ENCODE results near the gene TMEM30B. TPM values are rescaled to one million over a fixed set of nuclear protein-coding genes. Genes with fewer than 3 reads are reported as not detected.
"Not testable (repeated sequence)": the region's sequence is repeated elsewhere in the genome, so short reads cannot be mapped to it uniquely, and the experiment has no call there.

Gene TMEM30B
- polyA plus RNA-seq, 4 donors = 5.0 to 13.9 (median 13.1) TPM

DNA sequence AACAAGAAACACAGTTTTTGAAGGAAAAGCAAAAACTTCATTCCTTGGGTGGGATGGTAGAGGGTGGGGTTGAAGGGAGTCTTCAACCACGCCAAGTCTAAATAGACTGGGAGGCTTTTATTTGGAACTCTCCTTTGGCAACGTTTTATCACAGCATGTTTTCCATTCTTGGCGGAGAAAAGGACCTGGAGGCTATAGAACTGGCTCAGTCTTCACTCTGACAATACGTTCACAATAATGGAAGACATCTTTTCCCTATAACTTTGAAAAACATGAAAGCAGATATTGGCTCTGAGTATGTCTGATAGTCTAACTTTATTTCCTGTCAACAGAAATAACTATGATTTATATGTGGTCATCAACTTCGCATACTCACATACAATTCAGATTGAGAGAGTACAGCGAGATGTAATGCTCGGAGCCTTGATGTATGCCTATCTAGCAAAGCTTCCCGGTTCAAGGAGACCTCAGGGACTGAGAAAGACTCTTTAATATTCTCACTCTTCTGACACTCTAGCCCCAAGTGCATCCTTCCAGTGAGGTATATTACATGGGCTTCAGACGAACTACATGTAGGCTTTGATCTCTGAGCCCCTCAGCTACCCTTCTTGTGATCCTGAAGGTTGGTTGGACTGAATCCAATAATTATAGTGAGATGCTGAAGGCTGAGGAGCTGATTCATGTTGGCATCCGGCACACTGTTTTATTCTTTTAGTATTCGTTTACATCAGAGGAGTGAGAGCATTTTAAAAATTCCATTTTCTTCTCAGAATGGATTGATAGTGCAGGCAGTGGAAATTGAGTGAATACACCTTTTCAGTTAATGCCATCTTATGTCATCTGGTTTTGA lies 14.0 kb downstream of the TMEM30B start:
- DNase-seq (ENCODE audit: low read depth in 4 of 4, low spot score in 3 of 4) = no peak

DNA sequence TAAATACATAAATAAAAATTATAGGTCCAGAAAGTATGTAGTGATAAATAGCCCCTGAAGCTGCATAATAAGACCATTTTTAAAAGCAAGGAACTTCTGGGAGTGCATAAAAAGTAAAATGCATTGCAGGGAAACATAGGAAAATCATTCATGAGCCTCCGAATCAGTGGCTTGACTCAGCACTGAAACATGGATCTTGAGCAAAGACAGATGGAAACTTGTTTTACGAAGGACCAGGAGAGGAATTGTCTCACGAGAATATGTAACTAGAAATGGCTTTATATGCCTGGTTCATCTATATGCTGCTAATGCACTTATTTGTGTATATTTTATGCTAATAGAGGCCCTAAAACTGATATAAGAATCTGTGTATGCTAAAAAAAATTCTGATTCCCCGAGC lies 14.7 kb downstream of the TMEM30B start:
- DNase-seq (ENCODE audit: low read depth in 4 of 4, low spot score in 3 of 4) = no peak

DNA sequence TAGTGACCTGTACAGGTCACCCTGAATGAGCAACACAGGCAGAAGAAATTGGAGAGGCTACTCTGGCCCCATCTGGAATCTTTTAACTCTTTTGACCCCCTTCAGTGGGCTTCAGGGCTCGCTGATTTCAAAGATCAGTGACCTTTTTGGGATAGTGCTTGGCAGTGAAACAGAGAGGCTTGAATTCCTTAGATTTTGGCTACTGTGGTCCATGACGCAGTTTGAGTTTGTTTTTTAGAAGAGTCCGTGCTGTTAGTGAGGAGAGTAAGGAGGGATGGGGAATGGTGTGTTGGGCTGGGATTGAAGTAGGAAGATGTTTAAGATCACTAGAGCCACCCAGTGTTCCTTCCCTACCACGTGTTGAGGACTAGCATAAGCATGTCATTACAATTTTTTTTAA lies 16.5 kb downstream of the TMEM30B start:
- DNase-seq (ENCODE audit: low read depth in 4 of 4, low spot score in 3 of 4) = no peak

DNA sequence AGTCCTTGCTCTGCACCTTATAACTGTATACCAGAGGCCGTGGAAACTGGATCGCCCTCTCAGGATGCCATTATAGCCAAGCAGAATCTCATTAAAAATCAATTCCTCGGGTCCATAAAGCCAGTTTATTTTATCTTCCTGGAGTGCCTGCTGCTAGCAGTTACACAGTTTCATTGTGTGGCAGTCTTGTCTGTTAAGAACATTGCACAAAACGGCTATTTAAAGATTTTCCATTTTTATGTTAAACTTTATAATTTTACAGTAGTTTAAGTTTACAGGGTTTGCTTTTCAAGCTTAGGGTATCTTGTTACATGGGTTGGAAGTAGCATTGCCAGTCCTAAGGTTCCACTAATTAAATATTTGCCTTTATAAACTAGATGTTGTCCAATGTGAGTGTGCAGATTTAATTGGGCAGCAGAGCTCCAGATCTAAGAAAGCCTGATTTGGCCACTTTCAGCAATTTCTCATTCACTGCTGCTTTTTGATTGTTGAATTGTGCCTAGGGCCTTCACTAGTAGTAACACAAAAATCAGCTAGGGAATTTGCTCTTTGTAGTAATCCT lies 17.0 kb downstream of the TMEM30B start:
- DNase-seq (ENCODE audit: low read depth in 4 of 4, low spot score in 3 of 4) = no peak

DNA sequence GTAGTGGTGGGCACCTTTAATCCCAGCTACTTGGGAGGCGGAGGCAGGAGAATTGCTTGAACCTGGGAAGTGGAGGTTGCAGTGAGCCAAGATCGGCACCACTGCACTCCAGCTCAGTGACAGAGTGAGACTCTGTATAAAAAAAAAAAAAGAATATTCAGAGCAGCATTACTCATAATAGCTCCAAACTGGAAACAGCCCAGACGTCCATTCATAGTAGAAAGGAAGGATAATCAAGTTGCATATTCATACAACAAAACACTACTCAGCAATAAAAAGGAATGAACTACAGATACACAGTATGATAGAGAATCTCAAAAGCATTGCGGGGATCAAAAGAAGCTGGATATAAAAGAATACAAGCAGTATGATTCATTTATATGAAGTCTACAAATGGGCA lies 19.1 kb downstream of the TMEM30B start:
- no peak for DNase-seq (ENCODE audit: low read depth in 4 of 4, low spot score in 3 of 4)

DNA sequence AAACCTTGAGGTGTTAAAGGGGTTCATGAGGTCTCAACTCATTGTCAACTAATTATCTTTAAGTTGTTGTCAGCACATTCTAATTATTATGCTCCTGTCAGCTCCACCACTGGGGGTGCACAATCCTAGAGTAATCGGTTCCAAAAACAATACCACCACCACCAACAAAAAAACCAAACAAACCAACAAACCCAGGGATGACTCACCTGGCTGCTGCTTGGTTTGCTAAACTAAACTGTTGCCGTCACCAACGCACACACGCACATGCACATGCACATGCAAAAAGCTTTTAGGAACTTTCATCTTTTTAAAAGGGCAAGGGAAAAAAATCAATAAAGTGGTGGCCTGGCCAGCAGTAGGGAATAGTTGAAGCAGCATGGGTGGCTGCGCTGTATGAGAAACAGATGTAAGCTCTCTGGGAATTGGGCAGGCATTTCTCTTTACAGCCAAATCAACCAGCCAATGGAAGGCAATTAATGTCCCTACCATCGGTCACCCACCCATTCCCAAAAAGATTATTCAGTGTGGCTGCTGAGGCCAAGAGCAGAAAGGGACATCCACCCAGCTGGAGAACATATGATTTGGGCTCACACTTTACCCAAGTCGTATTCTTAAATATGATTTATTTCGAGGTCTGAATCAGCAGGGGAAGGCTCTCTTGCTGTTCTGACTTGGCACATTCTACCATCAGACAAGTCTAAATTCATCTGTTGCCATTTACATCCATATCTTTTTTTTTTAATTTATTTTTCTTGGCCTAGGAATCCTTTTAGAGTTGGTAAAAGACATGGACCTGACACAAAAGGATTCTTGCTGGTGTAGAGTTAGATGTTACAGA lies 20.0 kb downstream of the TMEM30B start:
- no peak for DNase-seq (ENCODE audit: low read depth in 4 of 4, low spot score in 3 of 4)

DNA sequence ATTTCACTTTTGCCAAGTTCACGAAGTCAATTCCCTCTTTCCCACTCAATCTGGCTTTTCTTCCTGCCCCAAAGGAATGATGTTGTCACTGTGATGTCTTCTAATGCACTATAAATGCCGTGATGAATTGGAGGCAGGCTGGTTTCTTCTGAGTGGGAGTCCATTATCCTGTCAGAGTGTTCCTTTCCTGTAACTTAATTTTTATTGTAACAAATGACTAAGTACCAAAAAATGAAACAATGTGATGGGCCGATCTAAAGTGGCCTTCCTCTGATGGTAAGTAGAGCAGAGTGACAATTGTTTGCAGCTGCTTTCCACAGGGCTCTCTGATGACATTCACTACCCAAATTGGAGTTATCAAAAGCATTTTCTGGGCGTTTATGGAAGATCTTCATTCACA lies 22.2 kb downstream of the TMEM30B start:
- DNase-seq (ENCODE audit: low read depth in 4 of 4, low spot score in 3 of 4) = no peak

DNA sequence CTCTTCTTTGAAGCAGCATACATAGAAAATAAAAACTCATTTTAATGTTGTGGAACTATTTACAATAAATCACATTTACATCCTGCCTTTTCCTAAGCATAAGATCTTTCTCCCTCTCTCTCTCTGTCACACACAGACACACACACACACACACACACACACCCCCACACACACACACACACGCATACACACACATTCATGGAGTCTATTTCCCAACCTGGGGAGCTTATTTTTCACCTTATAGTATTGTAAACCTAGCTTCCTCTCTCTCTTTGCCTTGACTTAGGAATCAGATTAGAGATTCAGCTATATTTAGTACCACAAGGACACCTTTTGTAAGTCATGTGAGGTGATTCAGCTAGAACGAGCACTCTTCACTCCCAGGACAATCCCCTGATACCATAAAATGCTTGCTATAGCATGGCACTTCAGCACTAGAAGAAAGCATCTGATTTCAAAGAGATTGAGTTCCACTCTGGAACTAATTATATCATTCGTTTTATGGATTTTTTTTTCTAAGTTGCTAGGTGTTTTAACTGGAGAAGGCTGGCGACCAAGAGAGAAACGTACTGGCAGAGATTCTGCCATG lies 23.6 kb downstream of the TMEM30B start:
- DNase-seq (ENCODE audit: low read depth in 4 of 4, low spot score in 3 of 4) = no peak

DNA sequence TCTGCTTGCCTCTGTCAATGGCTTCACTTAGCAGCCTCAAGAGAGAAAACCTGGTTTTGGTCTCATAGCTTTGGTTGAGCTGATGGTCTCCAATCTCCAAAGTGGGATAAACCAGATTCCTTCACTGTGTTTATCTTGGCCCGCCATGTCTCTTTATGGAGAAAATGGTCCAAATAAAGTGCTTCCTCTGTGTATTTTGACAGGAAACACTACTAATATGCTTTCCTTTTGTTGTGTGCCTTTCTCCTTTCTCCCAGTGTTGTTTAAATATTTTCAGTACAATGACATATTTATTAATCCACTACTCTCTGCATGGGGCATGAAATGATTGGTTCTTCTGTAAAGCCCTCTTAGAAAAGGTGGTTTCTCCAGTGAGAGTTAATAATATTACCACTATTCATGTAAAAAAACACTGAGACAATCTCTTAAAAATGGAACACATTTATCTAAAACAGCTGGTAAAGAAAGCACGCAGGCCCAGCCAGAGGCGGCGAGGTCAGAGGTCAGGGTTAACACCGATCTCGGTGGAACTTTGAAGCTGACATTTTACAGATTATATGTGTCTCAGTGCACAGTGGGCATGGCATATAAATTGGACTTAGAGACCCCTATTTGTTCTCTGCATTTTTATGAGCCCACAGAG lies 24.2 kb downstream of the TMEM30B start:
- no peak for DNase-seq (ENCODE audit: low read depth in 4 of 4, low spot score in 3 of 4)

DNA sequence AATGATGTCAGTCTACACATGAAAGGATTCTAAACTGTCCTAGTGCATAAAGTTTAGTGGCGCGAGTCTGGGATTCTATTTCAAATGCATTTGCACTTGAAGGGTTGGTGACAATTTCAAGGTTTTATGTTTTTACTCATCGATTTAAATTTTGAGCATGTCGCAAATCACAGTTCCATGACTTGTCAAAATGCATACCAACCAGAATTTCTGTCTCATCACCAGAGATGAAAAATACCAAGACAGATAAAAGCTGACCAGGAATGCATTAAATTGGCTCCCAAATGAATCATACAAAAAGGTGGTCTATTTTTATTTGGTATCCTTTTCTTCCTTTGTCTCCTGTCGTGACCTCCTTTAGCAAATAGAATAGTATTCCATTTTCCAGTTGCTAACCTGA lies 25.2 kb downstream of the TMEM30B start:
- no peak for DNase-seq (ENCODE audit: low read depth in 4 of 4, low spot score in 3 of 4)

DNA sequence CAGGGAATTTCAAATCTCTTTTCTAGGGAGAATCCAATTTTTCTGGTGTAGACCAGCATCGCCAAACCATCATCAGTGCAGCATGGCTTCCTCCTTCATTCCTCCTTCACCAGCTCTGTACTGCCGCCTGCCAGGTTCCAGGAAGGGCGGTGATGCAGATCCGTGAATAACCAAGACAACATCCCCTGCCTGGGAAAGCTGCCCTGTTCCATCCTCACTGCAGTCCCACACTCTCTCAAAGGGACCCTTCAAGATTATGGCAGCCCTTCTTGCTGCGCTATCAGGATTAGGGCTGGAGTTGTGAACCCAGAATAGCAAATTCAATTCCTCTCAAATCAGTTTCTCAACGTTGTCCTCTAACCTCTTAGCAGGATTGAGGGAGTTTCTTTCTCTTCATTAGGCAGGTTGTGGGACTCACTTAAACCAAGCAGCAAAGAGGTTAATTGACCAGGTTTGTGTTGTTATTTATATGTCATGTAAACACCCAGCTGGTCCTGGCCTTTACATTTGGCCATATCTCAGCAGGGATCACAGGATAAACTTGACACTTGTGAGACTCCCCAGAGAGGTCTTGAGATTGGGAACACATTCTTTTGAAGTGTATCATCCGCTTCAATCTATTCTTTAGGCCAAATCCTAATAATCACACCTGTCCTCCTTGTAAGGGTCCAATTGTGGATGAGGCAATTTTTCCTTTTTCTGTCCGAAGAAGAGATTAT lies 26.2 kb downstream of the TMEM30B start:
- no peak for DNase-seq (ENCODE audit: low read depth in 4 of 4, low spot score in 3 of 4)

DNA sequence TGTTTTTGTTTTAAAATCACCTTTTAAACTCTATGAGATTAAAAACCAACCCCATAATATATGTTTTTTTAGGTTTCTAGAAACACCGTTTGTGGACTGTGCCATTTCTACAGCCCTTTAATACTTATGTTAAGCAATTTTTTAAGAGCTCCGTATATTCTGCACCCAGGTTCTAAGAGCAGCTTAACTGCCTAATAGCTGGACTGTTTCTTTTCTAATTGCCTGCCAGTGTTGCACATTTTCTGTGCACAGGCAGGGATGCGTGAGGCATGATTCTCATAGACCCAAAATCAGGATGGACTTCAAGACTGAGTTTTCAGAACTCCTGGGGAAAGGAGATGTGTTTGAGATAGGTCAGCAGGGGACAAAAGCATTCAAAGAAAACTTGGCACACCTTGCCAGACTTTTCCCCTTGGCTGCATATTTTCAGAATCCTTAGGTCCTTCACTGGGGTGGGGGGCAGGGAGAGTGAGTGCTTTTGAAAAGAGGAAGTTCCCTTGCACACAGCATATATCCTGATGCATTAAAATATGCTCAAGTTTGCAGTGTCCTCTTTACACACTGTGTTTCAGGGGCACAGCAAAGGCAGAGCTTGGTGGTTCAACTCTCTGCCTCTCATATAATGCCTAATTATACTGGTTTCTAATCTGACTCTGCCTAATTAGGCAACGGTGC lies 27.9 kb downstream of the TMEM30B start:
- no peak for DNase-seq (ENCODE audit: low read depth in 4 of 4, low spot score in 3 of 4)

DNA sequence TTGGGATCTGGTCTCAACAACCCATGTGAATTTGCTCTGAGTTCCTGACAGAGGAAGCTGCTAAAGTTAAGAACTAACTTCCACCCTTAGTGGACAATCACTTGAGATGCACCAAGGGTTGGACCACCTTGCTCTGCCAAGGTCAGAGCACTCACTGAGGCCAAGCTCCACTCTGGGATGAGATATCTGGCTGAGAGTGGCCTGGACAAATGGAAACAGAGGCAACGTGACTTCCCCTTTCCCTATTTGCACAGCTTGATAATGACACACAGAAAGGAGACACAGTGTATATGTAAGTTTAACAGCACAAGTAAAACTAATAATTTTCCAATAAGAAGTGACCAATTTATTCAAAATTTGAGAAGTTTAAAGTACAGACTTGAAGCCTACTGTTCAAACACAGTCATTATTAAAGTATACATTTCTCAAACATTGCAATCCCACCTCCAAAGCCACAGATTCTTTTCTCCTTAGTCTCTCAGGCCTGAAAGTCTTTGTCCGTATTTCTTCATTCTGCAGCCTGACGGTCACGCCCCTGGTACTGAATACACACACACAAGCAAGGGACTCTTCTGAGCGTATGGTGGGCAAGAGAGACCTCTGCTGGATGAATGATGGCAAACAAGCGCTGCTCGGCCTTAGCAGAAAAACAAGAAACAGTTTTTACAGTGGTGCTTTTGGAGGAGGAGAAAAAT lies 28.6 kb downstream of the TMEM30B start:
- DNase-seq (ENCODE audit: low read depth in 4 of 4, low spot score in 3 of 4) = peak; percentile 64 to 83 (median 74)

DNA sequence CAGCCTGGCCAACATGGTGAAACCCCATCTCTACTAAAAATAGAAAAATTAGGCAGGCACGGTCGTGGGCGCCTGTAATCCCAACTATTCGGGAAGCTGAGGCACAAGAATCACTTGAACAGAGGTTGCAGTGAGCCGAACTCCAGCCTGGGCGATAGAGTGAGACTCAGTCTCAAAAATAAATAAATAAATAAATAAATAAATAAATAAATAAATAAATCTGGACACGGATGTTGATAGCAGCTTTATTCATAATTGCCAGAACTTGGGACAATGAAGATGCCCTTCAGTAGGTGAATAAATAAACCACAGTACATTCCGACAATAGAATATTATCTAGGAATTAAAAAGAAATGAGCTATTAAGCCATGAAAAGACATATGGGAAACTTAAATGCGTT lies 31.1 kb downstream of the TMEM30B start:
- DNase-seq (ENCODE audit: low read depth in 4 of 4, low spot score in 3 of 4) = no peak

DNA sequence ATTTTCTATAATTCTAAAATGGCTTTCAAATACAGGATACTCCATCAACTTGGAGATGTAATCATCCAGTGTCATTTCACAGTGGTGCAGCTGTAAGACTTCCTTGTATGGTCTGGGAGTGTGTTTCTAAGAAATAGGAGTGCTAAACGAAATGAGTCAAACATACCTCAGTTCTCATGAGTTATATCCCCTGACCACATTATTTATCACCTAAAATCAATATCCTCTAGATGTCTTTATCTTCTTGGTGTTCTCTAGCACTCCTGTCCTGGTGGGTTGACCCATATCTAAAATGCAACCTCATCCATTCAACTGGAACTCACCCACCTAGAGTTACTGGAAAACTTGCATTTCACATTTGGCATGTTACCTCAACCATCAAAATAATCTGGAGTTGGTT lies 33.2 kb downstream of the TMEM30B start:
- DNase-seq (ENCODE audit: low read depth in 4 of 4, low spot score in 3 of 4) = no peak

DNA sequence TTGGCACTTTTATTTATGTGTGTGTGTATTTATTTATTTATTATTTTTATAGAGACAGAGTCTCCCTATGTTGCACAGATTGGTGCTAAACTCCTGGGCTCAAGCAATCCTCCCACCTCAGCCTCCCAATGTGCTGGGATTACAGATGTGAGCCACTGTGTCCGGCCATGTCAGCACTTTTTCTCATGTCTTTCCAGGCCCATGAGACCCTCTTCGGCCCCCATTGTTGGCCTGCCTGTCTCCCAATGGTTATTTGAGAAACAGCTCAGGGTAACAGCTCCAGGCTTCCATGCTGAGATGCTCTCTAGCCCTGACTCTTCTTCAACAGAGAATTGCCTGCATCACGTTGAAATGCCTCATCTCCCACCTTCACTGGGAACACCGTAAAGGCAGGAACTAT lies 34.4 kb downstream of the TMEM30B start:
- no peak for DNase-seq (ENCODE audit: low read depth in 4 of 4, low spot score in 3 of 4)

DNA sequence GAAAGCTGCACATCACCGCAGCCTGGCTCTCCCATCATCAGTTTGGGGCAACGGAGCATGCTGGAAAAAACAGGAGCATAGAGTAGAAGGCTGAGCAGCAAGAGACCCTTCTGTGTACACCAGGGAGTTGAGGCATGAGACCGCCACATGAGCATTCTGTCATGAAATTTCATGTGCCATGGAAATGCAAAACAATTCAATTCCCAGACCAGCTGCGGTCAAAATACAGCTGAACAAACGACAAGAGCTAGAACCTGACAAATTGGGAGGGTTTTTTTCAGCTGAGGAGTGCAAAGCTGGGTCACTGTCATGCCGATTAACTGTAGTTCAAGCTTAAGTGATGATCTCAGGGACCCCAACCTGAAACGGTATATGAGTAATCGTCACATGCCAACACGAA lies 37.1 kb downstream of the TMEM30B start:
- no peak for DNase-seq (ENCODE audit: low read depth in 4 of 4, low spot score in 3 of 4)

DNA sequence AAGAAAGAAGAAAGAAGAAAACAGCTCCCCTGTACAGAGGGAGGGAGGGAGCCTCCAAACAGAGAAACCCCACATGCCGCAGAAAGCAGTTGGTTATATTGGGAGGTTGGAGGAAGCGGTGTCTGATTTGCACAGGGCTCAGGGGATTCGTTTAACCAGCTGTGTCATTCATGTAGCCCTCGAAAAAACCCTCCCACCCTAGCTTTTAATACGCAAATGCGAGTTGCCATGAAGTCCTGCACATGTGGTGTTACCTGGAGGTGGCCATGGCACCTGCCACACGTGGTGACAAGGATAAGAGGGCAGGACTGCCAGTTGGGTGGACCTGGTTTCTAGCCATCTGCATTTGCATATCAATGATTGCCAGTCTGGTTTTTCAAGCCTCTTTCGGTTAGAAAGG lies 40.9 kb downstream of the TMEM30B start:
- no peak for DNase-seq (ENCODE audit: low read depth in 4 of 4, low spot score in 3 of 4)

DNA sequence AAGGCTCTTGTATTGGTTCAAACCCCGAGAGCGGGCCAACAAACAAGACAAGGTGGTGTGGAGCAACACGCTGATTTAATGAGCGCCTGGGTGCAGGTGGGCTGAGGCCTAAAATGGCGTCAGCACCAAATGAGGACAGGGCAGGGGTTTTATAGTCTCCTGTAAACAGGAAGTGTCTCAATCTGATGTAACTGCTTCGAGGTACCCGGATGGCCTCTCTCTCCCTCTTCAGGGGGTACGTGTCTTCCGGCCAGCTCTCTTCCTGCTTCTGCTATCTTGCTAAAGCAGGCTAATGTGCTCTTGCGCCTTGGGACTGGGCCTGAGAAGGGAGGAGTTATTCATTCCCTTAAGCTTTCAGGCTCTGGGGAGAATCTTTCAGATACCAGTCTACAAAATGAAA lies 41.9 kb downstream of the TMEM30B start:
- not testable (repeated sequence) for DNase-seq (ENCODE audit: low read depth in 4 of 4, low spot score in 3 of 4)
